SK-N-SH treated with all-trans-retinoic acid at 6 μM for 48 hours (cell line): Measurements from ENCODE around the gene THSD1.
"Not testable (repeated sequence)": the region's sequence is repeated elsewhere in the genome, so short reads cannot be mapped to it uniquely, and the experiment has no call there.

Experiments used
- ATAC-seq: fragments of 200-7000 bp; cut with Tn5 transposase; 3 replicates; pipeline ENCODE4 v1.9.1; 2020; ENCODE audit warnings: mild to moderate bottlenecking, moderate library complexity
- ARNTL ChIP-seq: fragments of 450-650 bp; formaldehyde crosslinking; IDR thresholded peaks from 2 replicates; pipeline ENCODE4 v1.5.0; 2020; ENCODE audit warnings: low read depth, mild to moderate bottlenecking, moderate library complexity, borderline replicate concordance
- BACH2 ChIP-seq: fragments of 250-450 bp; sonication (Bioruptor Pico); IDR thresholded peaks from 2 replicates; pipeline ENCODE4 v1.9.0; 2021; ENCODE audit warnings: mild to moderate bottlenecking, borderline replicate concordance
- CSDC2 ChIP-seq: fragments of 250-450 bp; sonication (Bioruptor Pico); IDR thresholded peaks from 2 replicates; pipeline ENCODE4 v1.5.0; 2020; ENCODE audit warnings: mild to moderate bottlenecking, moderate library complexity
- GLIS3 ChIP-seq: fragments of 250-450 bp; sonication (Bioruptor Pico); IDR thresholded peaks from 2 replicates; pipeline ENCODE4 v1.5.0; 2020; ENCODE audit warnings: mild to moderate bottlenecking, moderate library complexity
- ISL1 ChIP-seq: fragments of 250-450 bp; sonication (Bioruptor Pico); IDR thresholded peaks from 2 replicates; pipeline ENCODE4 v2.1.2; 2022; ENCODE audit warnings: mild to moderate bottlenecking, moderate library complexity
- PPARA ChIP-seq: fragments of 250-450 bp; sonication (Bioruptor Pico); IDR thresholded peaks from 2 replicates; pipeline ENCODE4 v1.5.0; 2020; ENCODE audit warnings: mild to moderate bottlenecking, borderline replicate concordance
- RARB ChIP-seq: fragments of 250-450 bp; sonication (Bioruptor Pico); IDR thresholded peaks from 2 replicates; pipeline ENCODE4 v1.8.0; 2021; ENCODE audit warnings: mild to moderate bottlenecking, moderate library complexity
- TCF4 ChIP-seq: fragments of 250-450 bp; sonication (Bioruptor Pico); IDR thresholded peaks from 2 replicates; pipeline ENCODE4 v1.8.0; 2021; ENCODE audit warnings: mild to moderate bottlenecking, moderate library complexity, borderline replicate concordance
- TOX ChIP-seq: fragments of 250-450 bp; sonication (Bioruptor Pico); IDR thresholded peaks from 2 replicates; pipeline ENCODE4 v1.8.0; 2021; ENCODE audit warnings: mild to moderate bottlenecking, moderate library complexity, borderline replicate concordance
- ZC3H10 ChIP-seq: fragments of 250-450 bp; sonication (Bioruptor Pico); IDR thresholded peaks from 2 replicates; pipeline ENCODE4 v1.5.1; 2021; ENCODE audit warnings: mild to moderate bottlenecking, moderate library complexity
- ZFP3 ChIP-seq: fragments of 250-450 bp; sonication (Bioruptor Pico); IDR thresholded peaks from 2 replicates; pipeline ENCODE4 v1.5.0; 2020; ENCODE audit warnings: mild to moderate bottlenecking, moderate library complexity
- ZNF565 ChIP-seq: fragments of 450-650 bp; formaldehyde crosslinking; conservative IDR thresholded peaks from 2 replicates; pipeline ENCODE4 v1.5.0; 2020; ENCODE audit warnings: low read depth, mild to moderate bottlenecking, moderate library complexity
- ZNF70 ChIP-seq: fragments of 450-650 bp; formaldehyde crosslinking; IDR thresholded peaks from 2 replicates; pipeline ENCODE4 v1.5.0; 2020; ENCODE audit warnings: mild to moderate bottlenecking, moderate library complexity
- ZNF8 ChIP-seq: fragments of 450-650 bp; formaldehyde crosslinking; IDR thresholded peaks from 2 replicates; pipeline ENCODE4 v1.5.0; 2020; ENCODE audit warnings: mild to moderate bottlenecking, moderate library complexity
- TF ChIP-seq, protein P1 (sequence below): fragments of 250-450 bp; sonication (Bioruptor Pico); IDR thresholded peaks from 2 replicates; pipeline ENCODE4 v1.5.0; 2020; ENCODE audit warnings: mild to moderate bottlenecking, moderate library complexity
- TF ChIP-seq, protein P2 (sequence below): fragments of 250-450 bp; sonication (Bioruptor Pico); IDR thresholded peaks from 2 replicates; pipeline ENCODE4 v1.5.1; 2021; ENCODE audit warnings: mild to moderate bottlenecking, moderate library complexity

THSD1 gene

GRCh38 chr13:52419080-52419479, 13.1 kb upstream of the THSD1 start:
- no peak for TF ChIP-seq TOX (CRISPR knock-in tag)
- no peak for ATAC-seq

GRCh38 chr13:52414963-52415362, 9.0 kb upstream of the THSD1 start:
- TF ChIP-seq ISL1 (CRISPR knock-in tag): peak; percentile 38
- TF ChIP-seq TCF4 (CRISPR knock-in tag): no peak
- TF ChIP-seq ZNF8 (CRISPR knock-in tag): no peak
- TF ChIP-seq CSDC2 (CRISPR knock-in tag): no peak
- ATAC-seq: peak; percentile 76

DNA sequence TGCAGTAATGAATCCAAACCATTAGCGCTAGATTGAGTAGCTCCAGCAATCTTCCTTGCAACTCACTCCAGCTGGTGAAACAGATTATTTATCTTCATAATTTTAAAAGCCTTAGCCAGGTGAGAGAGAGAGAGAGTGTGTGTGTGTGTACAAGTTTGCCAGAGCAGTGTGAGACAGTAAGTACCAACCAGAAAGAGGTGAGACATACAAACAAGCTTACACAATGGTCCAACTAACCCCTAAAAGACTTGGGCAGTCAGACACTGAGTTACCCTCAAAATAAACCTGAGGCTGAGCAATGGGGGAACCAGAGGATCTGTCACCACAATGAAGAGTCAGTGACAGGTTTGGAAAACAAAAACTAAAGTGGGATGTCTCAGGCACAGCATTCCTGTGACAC, 8.1 kb upstream of the THSD1 start:
- TF ChIP-seq CSDC2 (CRISPR knock-in tag): no peak
- TF ChIP-seq, protein P1, sequence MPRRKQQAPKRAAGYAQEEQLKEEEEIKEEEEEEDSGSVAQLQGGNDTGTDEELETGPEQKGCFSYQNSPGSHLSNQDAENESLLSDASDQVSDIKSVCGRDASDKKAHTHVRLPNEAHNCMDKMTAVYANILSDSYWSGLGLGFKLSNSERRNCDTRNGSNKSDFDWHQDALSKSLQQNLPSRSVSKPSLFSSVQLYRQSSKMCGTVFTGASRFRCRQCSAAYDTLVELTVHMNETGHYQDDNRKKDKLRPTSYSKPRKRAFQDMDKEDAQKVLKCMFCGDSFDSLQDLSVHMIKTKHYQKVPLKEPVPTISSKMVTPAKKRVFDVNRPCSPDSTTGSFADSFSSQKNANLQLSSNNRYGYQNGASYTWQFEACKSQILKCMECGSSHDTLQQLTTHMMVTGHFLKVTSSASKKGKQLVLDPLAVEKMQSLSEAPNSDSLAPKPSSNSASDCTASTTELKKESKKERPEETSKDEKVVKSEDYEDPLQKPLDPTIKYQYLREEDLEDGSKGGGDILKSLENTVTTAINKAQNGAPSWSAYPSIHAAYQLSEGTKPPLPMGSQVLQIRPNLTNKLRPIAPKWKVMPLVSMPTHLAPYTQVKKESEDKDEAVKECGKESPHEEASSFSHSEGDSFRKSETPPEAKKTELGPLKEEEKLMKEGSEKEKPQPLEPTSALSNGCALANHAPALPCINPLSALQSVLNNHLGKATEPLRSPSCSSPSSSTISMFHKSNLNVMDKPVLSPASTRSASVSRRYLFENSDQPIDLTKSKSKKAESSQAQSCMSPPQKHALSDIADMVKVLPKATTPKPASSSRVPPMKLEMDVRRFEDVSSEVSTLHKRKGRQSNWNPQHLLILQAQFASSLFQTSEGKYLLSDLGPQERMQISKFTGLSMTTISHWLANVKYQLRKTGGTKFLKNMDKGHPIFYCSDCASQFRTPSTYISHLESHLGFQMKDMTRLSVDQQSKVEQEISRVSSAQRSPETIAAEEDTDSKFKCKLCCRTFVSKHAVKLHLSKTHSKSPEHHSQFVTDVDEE: no peak

DNA sequence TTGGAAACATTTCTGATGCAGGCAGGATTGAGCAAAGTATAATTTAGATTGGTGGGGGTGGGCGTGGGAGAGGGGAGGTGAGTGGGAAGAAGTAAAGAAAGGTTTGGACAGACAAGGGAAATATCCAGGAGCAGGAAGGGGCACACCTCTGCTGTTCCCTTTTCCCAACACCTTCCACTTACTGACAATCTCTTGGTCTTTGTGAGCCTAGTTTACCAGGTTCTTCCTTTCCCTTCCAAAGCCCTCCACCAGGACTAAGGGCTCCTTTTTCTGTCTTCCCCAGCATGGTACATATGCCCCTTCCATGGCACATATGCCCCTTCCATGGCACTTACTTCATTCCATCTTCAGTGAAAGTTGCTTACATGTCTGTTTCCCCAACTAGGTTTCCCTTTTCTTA, 6.2 kb upstream of the THSD1 start:
- TF ChIP-seq ZNF70 (CRISPR knock-in tag) (no peak), PPARA (CRISPR knock-in tag) (no peak), ZC3H10 (CRISPR knock-in tag) (no peak), TOX (CRISPR knock-in tag) (no peak), ZFP3 (no peak), ZNF565 (CRISPR knock-in tag) (no peak), GLIS3 (CRISPR knock-in tag) (no peak), ISL1 (CRISPR knock-in tag) (no peak), ZNF8 (CRISPR knock-in tag) (no peak), TCF4 (CRISPR knock-in tag) (no peak), ARNTL (CRISPR knock-in tag) (no peak), RARB (CRISPR knock-in tag) (no peak), CSDC2 (CRISPR knock-in tag) (no peak)
- TF ChIP-seq, protein P1: no peak
- TF ChIP-seq, protein P2, sequence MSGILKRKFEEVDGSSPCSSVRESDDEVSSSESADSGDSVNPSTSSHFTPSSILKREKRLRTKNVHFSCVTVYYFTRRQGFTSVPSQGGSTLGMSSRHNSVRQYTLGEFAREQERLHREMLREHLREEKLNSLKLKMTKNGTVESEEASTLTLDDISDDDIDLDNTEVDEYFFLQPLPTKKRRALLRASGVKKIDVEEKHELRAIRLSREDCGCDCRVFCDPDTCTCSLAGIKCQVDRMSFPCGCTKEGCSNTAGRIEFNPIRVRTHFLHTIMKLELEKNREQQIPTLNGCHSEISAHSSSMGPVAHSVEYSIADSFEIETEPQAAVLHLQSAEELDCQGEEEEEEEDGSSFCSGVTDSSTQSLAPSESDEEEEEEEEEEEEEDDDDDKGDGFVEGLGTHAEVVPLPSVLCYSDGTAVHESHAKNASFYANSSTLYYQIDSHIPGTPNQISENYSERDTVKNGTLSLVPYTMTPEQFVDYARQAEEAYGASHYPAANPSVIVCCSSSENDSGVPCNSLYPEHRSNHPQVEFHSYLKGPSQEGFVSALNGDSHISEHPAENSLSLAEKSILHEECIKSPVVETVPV (CRISPR knock-in tag): no peak
- ATAC-seq: no peak

More for the DNA sequence above, 8.1 kb upstream of the THSD1 start:
- ATAC-seq: no peak

DNA sequence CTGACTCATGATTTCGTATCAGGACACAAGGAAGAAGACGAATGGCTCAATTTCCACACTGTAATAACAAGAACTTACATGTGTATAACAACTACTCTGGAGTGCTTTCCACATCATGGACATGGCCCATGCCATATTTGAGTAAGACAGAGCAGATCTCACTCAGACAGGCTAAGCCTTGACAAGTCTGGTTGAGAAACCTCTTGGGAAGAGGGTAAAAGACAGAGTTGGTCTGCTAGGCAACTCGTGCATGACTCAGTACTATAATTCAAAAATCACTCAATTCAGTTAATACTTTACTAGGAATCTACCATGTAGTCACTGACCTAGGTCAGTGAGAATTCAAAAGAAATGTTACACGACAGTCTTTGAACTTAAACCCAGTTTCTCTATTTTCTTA, 5.7 kb upstream of the THSD1 start:
- peak; percentile 51 for ATAC-seq
- no peak for TF ChIP-seq BACH2
- TF ChIP-seq ISL1 (CRISPR knock-in tag): 0 out of 2 replicates have a peak, but pooled peaks have one; percentile 46

- not testable (repeated sequence) for ATAC-seq
Observed at GRCh38 chr13:52408071-52408658, 2.2 kb upstream of the THSD1 start.

DNA sequence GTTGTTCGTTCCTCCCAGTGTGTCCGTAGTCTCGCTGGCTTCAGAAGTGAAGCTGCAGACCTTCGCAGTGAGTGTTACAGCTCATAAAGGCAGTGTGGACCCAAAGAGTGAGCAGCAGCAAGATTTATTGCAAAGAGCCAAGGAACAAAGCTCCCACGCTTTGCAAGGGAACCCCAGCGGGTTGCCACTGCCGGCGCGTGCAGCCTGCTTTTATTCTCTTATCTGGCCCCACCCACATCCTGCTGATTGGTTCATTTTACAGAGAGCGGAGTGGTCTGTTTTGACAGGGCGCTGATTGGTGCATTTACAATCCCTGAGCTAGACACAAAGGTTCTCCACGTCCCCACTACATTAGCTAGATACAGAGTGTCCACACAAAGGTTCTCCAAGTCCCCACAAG, 1.5 kb upstream of the THSD1 start:
- not testable (repeated sequence) for ATAC-seq
